Transverse colon (tissue), 3 donors: Measurements from ENCODE around the gene MESP1.

ENCODE experiments used
- CTCF ChIP-seq, 5 experiments: fragments of 200-600 bp in 3 of 5; fragments of 450-650 bp in 2 of 5; sonication (generic) in 3 of 5; IDR thresholded peaks; 1 replicate in 2 of 5; 2 replicates in 3 of 5; pipeline ENCODE4 v1.5.1; 2016 to 2017; ENCODE audit warnings: antibody characterized with exemption in 5 of 5, inconsistent platforms in 3 of 5, mild to moderate bottlenecking in 2 of 5, moderate library complexity in 1 of 5
- EP300 ChIP-seq: sonication (generic); formaldehyde crosslinking; IDR thresholded peaks from one replicate; pipeline ENCODE4 v1.6.1; 2017; ENCODE audit warnings: antibody characterized with exemption, low read depth
- POLR2A ChIP-seq: fragments of 450-650 bp; IDR thresholded peaks from one replicate; pipeline ENCODE4 v1.6.1; 2016; ENCODE audit warnings: antibody characterized with exemption, mild to moderate bottlenecking, moderate library complexity

DNA sequence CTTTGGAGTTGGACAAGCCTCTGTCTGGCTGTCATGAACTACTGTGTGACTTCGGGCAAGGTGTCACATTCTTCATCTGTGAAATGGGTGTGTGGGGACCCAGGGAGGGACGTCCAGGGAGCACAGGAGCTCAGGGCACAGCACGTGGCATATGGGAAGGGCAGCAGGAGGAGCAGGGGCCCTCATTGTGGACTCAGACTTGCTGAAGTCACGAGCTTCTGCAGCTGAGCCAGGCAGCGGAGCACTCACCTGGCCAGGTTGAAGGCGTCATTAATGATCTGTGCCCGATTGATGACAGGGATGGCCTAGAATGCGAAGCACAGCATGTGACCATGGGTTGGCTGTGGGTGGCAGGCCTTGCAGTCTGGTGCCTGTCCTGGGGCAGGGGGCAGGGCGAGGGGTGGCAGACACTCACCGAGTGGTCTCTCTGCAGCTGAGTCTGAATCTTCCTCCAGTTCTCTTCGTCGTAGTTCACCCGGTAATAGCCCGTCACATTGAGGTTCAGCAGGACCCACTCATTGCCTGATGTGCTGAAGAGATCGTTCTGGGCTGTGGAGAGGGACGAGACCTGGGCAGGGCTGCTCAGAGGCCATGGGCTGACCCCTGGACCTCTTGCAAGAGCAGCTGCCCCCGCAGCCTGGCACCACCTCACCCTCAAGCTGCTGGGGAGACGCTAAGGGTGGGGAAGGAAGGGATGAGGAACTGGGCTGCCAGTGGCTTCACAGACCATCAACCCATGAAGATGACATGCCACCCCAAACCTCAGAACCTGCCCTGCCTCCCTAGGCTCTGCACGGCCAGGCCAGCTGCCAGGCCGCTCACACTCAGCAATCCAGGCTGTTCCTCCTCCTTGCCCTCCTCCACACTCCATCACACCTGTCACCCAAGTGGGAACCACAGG is 48.2 kb upstream of the MESP1 start:
- TF ChIP-seq CTCF (IDR thresholded peaks at IDR 0.05) (no peak), POLR2A (no peak), EP300 (no peak)
